Hepatocyte (in vitro differentiated cells): ENCODE results near the gene ZNF101.

Experiments used
- CTCF ChIP-seq: fragments of 200-600 bp; sonication (generic); IDR thresholded peaks from 2 replicates; pipeline ENCODE4 v1.5.1; 2016; ENCODE audit warnings: antibody characterized with exemption, mild to moderate bottlenecking; ENCODE audit not compliant: poor library complexity
- EZH2phosphoT487 ChIP-seq: fragments of 200-600 bp; sonication (generic); IDR thresholded peaks from one replicate; pipeline ENCODE4 v1.6.1; 2018; ENCODE audit warnings: antibody characterized with exemption, mild to moderate bottlenecking, low read depth, moderate library complexity; ENCODE audit not compliant: unreplicated experiment, severe bottlenecking

DNA sequence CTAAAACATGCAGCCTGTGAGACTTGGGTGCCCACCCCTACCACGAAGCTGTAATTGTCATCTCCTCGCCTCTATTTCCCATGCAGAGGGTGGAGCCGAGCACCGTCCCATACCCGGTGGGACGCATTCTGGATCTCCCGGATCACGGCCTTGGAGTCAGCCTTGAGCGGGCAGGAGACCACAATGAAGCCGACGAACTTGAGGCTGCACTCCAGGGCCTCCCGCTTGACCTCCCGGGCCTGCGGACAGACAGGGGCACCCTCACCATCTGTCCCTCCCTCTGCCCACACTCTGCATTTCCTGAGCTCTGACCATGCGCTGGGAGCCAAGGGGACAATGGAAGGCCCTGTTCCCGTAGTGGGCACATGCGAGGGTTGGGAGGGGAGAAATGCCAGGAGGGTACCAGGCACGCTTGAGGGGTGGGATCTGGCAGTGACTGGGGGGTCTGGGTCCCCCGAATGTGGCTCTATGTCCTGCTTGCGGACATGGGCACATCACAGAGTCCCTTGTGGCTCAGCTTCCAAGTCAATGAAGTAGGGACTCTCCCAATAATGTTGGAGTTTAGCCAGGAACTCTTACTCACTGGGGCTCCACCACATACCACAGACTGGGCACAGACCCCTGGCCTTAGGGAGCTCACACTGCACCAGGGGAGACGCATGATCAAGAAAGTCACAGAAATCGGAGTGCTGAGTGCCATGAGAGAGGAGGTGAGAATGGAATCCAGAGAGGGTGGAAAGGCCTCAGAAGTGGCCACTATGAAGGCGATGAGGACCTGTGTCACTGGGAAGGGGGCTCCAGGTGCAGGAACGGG lies 15.9 kb upstream of the ZNF101 start:
- TF ChIP-seq CTCF: no peak
- TF ChIP-seq EZH2phosphoT487: no peak
